SK-N-MC (cell line): ENCODE measurements around the gene MDN1.

Experiments used
- EZH2 ChIP-seq: fragments of 200-600 bp; sonication (generic); IDR thresholded peaks from one replicate; pipeline ENCODE4 v1.6.1; 2017; ENCODE audit warnings: antibody characterized with exemption
- FOXP2 ChIP-seq: optimal IDR thresholded peaks from 2 replicates; pipeline ENCODE3; 2011; ENCODE audit warnings: mild to moderate bottlenecking, moderate library complexity; ENCODE audit not compliant: insufficient read depth; ENCODE audit errors: extremely low read length, control extremely low read depth

DNA sequence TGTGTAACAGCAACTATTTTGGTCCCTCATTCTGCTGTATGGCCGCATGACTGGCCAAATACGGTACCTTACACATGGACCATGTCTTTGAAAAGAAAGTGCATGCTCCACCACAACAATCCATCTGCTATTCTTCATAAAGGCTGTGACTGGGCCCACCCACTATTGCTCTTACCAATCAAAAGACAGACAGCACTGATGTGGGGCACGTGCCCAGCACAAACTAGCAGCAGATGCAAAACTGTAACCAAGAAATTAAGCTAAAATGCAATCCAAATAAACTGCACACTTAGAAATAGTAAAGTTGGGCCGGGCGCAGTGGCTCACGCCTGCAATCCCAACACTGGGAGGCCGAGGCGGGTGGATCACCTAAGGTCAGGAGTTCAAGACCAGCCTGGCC lies 20.5 kb downstream of the MDN1 start:
- TF ChIP-seq FOXP2 (no peak), EZH2 (no peak)
